Tibial artery (tissue), 4 donors: Measurements from ENCODE around the gene LRRC8D.

ENCODE experiments used
- DNase-seq, 2 donors: peaks; one replicate each; pipeline ENCODE4 v3.0.0-alpha.2; 2019
- H3K27ac ChIP-seq, 2 donors: fragments of 200-600 bp; sonication (generic) in 1 of 2; 1 replicate in 1 of 2; 2 replicates in 1 of 2; pipeline ENCODE4 v1.5.1; 2018 to 2019; ENCODE audit warnings: mild to moderate bottlenecking in 1 of 2
- H3K27me3 ChIP-seq, 2 donors: fragments of 200-600 bp; sonication (generic) in 1 of 2; one replicate each; pipeline versions ENCODE4 v1.5.1 to v1.6.0; 2016 to 2019
- H3K36me3 ChIP-seq, 3 donors: fragments of 200-600 bp; sonication (generic) in 2 of 3; one replicate each; pipeline ENCODE4 v1.5.1; 2016 to 2019; ENCODE audit warnings: mild to moderate bottlenecking in 2 of 3
- H3K4me1 ChIP-seq, 4 donors: fragments of 200-600 bp; sonication (generic) in 2 of 4; 1 replicate in 3 of 4; 2 replicates in 1 of 4; pipeline ENCODE4 v1.5.1; 2016 to 2019
- H3K4me3 ChIP-seq, 2 donors: fragments of 200-600 bp; sonication (generic) in 1 of 2; 1 replicate in 1 of 2; 2 replicates in 1 of 2; pipeline ENCODE4 v1.5.1; 2018 to 2019; ENCODE audit warnings: mild to moderate bottlenecking in 2 of 2
- H3K9me3 ChIP-seq, 3 donors: fragments of 200-600 bp; sonication (generic) in 1 of 3; one replicate each; pipeline ENCODE4 v1.5.1; 2016 to 2019
- intact Hi-C: fragments of 100-400 bp; cut with DNase I; formaldehyde crosslinking; loops from one replicate; pipeline ENCODE4 v1.15.0; 2023; ENCODE audit warnings: low total_unique reads
- TF ChIP-seq, protein P1 (sequence below), 2 experiments: fragments of 200-600 bp in 1 of 2; fragments of 450-650 bp in 1 of 2; IDR thresholded peaks; one replicate each; pipeline ENCODE4 v1.5.1; 2017 to 2019; ENCODE audit warnings: antibody characterized with exemption in 2 of 2, mild to moderate bottlenecking in 1 of 2, moderate library complexity in 1 of 2

LRRC8D gene

DNA sequence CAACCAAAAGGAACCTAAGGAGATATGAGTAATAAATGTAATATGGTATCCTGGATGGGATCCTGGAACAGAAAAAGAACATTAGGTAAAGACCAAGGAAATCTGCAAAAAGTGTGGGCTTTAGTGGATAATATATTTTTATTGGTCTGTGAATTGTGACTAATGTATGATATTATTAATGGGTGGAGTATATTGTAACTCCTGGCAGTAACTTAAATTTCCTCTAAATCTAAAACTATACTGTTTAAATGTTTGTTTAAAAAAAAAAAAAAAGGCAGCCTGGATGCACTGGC, 68.4 kb downstream of the LRRC8D start:
- Histone ChIP-seq H3K4me3 (no peak overlapping the region), H3K4me1 (no peaks in the 10 kb centered on the region), H3K27me3 (no peaks in the 10 kb centered on the region), H3K36me3 (no peaks in the 10 kb centered on the region), H3K27ac (no peak overlapping the region), H3K9me3 (no peaks in the 10 kb centered on the region)
- TF ChIP-seq, protein P1, sequence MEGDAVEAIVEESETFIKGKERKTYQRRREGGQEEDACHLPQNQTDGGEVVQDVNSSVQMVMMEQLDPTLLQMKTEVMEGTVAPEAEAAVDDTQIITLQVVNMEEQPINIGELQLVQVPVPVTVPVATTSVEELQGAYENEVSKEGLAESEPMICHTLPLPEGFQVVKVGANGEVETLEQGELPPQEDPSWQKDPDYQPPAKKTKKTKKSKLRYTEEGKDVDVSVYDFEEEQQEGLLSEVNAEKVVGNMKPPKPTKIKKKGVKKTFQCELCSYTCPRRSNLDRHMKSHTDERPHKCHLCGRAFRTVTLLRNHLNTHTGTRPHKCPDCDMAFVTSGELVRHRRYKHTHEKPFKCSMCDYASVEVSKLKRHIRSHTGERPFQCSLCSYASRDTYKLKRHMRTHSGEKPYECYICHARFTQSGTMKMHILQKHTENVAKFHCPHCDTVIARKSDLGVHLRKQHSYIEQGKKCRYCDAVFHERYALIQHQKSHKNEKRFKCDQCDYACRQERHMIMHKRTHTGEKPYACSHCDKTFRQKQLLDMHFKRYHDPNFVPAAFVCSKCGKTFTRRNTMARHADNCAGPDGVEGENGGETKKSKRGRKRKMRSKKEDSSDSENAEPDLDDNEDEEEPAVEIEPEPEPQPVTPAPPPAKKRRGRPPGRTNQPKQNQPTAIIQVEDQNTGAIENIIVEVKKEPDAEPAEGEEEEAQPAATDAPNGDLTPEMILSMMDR (IDR thresholded peaks at IDR 0.05), result no peak
- DNase-seq, result no peak
- intact Hi-C loops, result no loop called here

DNA sequence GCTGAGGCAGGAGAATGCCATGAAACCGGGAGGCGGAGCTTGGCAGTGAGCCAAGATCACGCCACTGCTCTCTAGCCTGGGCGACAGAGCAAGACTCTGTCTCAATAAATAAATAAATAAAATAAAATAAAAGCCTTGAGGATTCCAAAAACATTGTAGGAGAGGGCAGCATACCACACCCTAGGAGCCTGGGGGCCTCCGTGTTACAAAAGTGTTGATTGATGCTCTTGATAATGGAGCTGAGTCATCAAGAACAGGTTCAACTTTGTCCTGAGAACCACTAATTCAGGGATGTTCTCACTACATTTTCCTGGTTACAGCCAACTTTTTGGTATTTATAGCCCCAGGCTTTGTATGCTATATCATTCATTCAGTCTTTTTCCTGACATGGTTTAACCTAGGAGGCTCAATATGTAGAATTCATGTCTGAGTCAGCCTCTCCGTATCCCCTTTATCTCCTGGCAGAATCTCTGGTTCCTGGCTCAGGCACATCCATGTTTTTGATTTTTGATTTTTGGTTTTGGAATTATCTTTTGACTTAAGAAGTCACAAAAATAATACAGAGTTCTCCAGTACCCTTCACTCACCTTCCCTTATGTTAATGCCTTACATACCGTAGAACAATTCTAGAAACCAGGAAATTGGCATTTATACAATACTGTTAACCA, 69.4 kb downstream of the LRRC8D start:
- H3K27ac ChIP-seq, result no peak overlapping the region
- no peak overlapping the region for H3K4me3 ChIP-seq
- H3K27me3 ChIP-seq, result no peaks in the 10 kb centered on the region
- H3K36me3 ChIP-seq, result no peaks in the 10 kb centered on the region
- no peaks in the 10 kb centered on the region for H3K4me1 ChIP-seq
- TF ChIP-seq, protein P1 (IDR thresholded peaks at IDR 0.05), result no peak
- intact Hi-C loops, result no loop called here
- no peak for DNase-seq
- no peaks in the 10 kb centered on the region for H3K9me3 ChIP-seq

DNA sequence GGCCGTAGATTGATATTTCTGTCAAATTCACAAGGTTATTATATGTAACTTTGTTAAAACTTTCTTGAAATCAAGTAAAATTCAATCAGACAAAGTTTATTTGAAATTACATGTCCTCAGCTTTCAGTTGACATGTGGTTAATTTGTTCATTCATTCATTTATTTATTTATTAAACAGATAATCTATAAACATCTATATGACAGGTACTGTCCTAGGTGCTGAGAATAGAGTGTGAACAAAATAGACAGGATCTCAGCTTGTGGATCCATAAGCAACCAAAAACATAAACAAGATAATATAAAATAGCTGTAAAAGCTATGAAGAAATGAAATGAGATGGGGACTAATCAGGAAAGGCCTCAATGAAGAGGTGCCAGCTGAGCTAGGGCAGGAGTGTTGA, 72.0 kb downstream of the LRRC8D start:
- intact Hi-C loops, result no loop called here
- H3K4me3 ChIP-seq, result no peak overlapping the region
- DNase-seq, result no peak
- H3K4me1 ChIP-seq, result no peaks in the 10 kb centered on the region
- no peaks in the 10 kb centered on the region for H3K9me3 ChIP-seq
- TF ChIP-seq, protein P1 (IDR thresholded peaks at IDR 0.05), result no peak
- no peak overlapping the region for H3K27ac ChIP-seq
- no peaks in the 10 kb centered on the region for H3K36me3 ChIP-seq
- no peaks in the 10 kb centered on the region for H3K27me3 ChIP-seq

DNA sequence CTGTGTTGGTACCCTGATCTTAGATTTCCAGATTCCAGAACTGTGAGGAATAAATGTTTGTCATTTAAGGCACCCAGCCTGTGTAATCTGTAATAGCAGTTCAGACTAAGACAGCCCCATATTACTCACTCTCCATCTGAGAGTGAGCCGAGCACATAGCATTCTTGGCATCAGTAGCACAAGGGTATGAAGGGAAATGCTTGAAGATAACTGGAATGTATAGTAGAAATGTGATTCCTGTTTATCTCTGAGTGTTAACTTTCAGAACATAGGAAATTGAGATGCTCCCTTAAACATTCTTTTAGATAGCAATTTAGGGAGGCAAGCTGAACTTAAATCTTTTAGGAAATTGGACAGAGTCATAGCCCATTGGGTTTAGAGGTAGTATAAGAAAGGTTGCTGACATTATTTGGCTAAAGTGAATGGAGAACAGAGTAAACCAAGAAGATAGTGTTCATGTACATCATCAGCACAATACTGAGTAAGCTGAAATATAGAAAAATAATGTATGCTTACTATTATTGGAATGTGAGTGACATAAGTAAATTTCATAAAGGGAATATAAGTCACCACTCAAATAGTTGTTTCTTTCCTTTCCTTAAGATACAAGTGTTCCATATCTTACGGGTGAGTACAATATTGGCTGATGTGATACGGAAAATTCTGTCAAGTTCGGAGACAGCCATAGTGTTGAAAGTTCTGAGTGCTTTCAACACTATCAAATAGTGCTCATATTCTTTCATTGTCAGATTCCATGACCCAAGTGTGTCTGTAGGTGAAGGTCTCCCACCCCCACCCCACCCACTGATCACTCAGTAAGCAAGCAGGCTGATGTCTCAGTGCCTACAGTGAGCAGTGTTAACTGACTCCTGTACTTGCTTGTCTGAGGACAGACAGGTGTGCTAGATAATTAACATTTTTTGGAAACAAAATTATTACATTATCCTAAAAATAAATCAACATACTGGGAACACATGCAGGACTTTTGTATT, 73.7 kb downstream of the LRRC8D start:
- no peak for DNase-seq

DNA sequence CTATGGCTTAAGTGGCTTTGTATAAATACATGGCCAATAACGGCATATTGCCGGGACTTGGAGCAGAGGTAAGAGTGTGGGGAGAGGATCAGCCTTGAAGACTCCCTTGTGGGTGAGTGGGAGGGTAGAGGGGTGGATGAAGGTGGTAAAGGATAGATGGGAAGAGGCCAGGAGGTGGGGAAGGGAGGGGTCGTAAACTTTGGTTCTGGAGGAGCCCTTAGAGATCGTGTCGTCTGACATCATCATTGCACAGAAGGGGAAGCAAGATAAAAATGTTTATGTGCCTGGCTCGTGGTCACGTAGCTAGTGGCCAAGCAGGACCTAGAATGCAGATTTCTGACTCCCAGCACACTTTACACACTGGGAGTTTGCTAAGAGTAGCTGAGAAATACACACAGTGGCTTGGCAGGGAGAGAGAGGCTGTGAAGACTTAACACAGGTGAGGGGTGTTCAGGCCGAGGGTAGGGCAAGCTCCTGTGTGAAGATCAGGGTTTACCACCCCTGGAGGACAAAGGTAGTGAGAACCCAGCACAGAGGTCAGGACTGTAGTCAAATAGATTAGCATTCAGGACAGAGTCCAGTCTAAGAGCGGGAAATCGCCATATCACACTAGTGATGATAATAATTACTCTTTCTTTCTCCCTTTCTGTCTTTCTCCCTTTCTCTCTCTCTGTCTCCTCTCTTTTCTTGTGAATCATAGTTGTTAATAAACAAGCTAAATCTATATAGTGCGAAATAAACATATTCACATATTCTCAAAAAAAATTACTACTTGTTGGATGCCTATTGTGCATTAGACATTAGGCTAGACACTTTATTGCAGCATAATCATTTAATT, 75.5 kb downstream of the LRRC8D start:
- no peaks in the 10 kb centered on the region for H3K36me3 ChIP-seq
- no peak for DNase-seq
- no peaks in the 10 kb centered on the region for H3K9me3 ChIP-seq
- no peaks in the 10 kb centered on the region for H3K4me1 ChIP-seq
- intact Hi-C loops, result no loop called here
- H3K4me3 ChIP-seq, result no peak overlapping the region
- no peaks in the 10 kb centered on the region for H3K27me3 ChIP-seq
- TF ChIP-seq, protein P1 (IDR thresholded peaks at IDR 0.05), result no peak
- no peak overlapping the region for H3K27ac ChIP-seq

More for the DNA sequence above, 73.7 kb downstream of the LRRC8D start:
- Histone ChIP-seq H3K4me1 (no peaks in the 10 kb centered on the region), H3K27me3 (no peaks in the 10 kb centered on the region), H3K4me3 (no peak overlapping the region), H3K9me3 (no peaks in the 10 kb centered on the region), H3K36me3 (no peaks in the 10 kb centered on the region), H3K27ac (no peak overlapping the region)
- intact Hi-C loops, result no loop called here
- TF ChIP-seq, protein P1 (IDR thresholded peaks at IDR 0.05), result no peak
